ENCODE measurements around the gene TIMM17A. TPM values are rescaled to one million over a fixed set of nuclear protein-coding genes. Genes with fewer than 3 reads are reported as not detected.
"Not testable (repeated sequence)": the region's sequence is repeated elsewhere in the genome, so short reads cannot be mapped to it uniquely, and the experiment has no call there.

The TIMM17A gene
- total RNA-seq, 1 donor from 2014 or later, result 139 TPM

DNA sequence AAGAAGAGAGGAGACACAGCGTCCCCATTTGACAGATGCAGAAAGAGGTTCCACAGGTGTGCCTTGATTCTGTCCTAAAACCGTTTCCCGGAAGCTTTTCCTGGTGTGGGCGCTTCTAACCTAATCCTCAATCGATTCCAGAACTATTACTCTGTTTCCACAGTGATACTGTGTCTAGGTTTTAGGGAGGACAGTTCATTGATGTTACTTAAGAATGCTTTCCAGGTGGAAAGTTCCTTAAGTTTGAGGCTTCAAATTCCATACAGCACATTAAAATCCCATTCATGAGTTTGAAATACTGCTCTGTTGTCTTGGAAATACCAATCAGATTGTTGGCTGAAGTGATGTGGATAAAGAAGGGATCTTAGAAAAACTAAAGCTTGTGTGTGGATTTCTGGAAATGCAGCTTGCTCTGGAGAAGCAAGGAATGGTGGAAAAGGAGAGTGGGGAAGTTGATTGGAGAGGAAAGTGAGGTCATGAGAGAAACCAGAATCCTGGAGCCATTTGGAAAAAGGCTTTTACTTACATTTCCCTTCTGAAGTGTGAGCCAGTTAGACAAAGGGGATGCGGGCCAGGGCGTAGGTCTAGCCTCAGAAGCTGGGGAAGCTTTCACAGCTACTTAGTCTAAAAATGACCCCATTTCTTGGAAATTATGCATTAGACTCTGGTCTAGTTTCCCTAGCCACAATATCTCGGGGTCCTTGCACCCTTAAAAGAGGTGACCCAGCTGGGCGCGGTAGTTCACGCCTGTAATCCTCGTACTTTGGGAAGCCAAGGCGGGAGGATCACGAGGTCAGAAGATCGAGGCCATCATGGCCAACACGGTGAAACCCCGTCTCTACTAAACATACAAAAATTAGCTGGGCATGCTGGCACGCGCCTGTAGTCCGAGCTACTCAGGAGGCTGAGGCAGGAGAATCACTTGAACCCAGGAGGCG is 61.8 kb downstream of the TIMM17A start:
- Mint-ChIP-seq H3K27me3 (ENCODE audit: low read depth, unreplicated experiment) (peaks cover 15% of the 10 kb centered on the region), H3K36me3 (ENCODE audit: low read depth, unreplicated experiment) (peaks cover 3% of the 10 kb centered on the region), H3K9me3 (ENCODE audit: unreplicated experiment) (no peaks in the 10 kb centered on the region), H3K27ac (ENCODE audit: unreplicated experiment) (no peak overlapping the region), H3K4me3 (ENCODE audit: unreplicated experiment) (no peak overlapping the region), H3K4me1 (ENCODE audit: low read depth, unreplicated experiment) (peaks cover 6% of the 10 kb centered on the region)
- H3K4me2 ChIP-seq (ENCODE audit: low read length), result no peak overlapping the region
- no peaks in the 10 kb centered on the region for H3K36me3 ChIP-seq (ENCODE audit: insufficient read depth, low read length)
- H3K9ac ChIP-seq (ENCODE audit: low read length), result no peak overlapping the region
- no peak overlapping the region for H2AFZ ChIP-seq (ENCODE audit: low read depth, low read length)
- FAIRE-seq, result no peak
- no peaks in the 10 kb centered on the region for H3K79me2 ChIP-seq (ENCODE audit: insufficient read depth, low read length)
- no peak overlapping the region for H3K4me3 ChIP-seq (ENCODE audit: insufficient read depth, low read depth, low read length)
- H3K27me3 ChIP-seq (ENCODE audit: insufficient read depth, low read length), result peaks cover 2% of the 10 kb centered on the region
- no peaks in the 10 kb centered on the region for H4K20me1 ChIP-seq (ENCODE audit: insufficient read depth, low read length)
- no peak for TF ChIP-seq EZH2 (IDR thresholded peaks at IDR 0.05; ENCODE audit: insufficient read depth, low read length)
- TF ChIP-seq, protein P1, sequence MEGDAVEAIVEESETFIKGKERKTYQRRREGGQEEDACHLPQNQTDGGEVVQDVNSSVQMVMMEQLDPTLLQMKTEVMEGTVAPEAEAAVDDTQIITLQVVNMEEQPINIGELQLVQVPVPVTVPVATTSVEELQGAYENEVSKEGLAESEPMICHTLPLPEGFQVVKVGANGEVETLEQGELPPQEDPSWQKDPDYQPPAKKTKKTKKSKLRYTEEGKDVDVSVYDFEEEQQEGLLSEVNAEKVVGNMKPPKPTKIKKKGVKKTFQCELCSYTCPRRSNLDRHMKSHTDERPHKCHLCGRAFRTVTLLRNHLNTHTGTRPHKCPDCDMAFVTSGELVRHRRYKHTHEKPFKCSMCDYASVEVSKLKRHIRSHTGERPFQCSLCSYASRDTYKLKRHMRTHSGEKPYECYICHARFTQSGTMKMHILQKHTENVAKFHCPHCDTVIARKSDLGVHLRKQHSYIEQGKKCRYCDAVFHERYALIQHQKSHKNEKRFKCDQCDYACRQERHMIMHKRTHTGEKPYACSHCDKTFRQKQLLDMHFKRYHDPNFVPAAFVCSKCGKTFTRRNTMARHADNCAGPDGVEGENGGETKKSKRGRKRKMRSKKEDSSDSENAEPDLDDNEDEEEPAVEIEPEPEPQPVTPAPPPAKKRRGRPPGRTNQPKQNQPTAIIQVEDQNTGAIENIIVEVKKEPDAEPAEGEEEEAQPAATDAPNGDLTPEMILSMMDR (IDR thresholded peaks at IDR 0.05; ENCODE audit: insufficient read depth, low read depth, low read length), result no peak
- peaks cover 7% of the 10 kb centered on the region for H3K4me1 ChIP-seq (ENCODE audit: insufficient read depth, low read length)
- DNase-seq (ENCODE audit: low read depth), result no peak
- no peaks in the 10 kb centered on the region for H3K9me3 ChIP-seq (ENCODE audit: insufficient read depth, low read depth, low read length)
- no peak overlapping the region for H3K27ac ChIP-seq (ENCODE audit: low read depth, low read length)

GRCh38 chr1:202017749-202018467 is 62.6 kb downstream of the TIMM17A start:
- Histone ChIP-seq H3K27ac (ENCODE audit: low read depth, low read length) (no peak overlapping the region), H3K36me3 (ENCODE audit: insufficient read depth, low read length) (no peaks in the 10 kb centered on the region), H2AFZ (ENCODE audit: low read depth, low read length) (no peak overlapping the region), H3K4me1 (ENCODE audit: insufficient read depth, low read length) (peaks cover 14% of the 10 kb centered on the region), H3K9me3 (ENCODE audit: insufficient read depth, low read depth, low read length) (no peaks in the 10 kb centered on the region), H3K4me2 (ENCODE audit: low read length) (no peak overlapping the region), H3K79me2 (ENCODE audit: insufficient read depth, low read length) (no peaks in the 10 kb centered on the region), H3K27me3 (ENCODE audit: insufficient read depth, low read length) (peaks cover 2% of the 10 kb centered on the region), H4K20me1 (ENCODE audit: insufficient read depth, low read length) (no peaks in the 10 kb centered on the region), H3K9ac (ENCODE audit: low read length) (no peak overlapping the region), H3K4me3 (ENCODE audit: insufficient read depth, low read depth, low read length) (no peak overlapping the region)
- FAIRE-seq (no peak), DNase-seq (ENCODE audit: low read depth) (no peak)
- Mint-ChIP-seq H3K36me3 (ENCODE audit: low read depth, unreplicated experiment) (peaks cover 3% of the 10 kb centered on the region), H3K4me1 (ENCODE audit: low read depth, unreplicated experiment) (peaks cover 6% of the 10 kb centered on the region), H3K9me3 (ENCODE audit: unreplicated experiment) (no peaks in the 10 kb centered on the region), H3K4me3 (ENCODE audit: unreplicated experiment) (no peak overlapping the region), H3K27ac (ENCODE audit: unreplicated experiment) (no peak overlapping the region), H3K27me3 (ENCODE audit: low read depth, unreplicated experiment) (peaks cover 15% of the 10 kb centered on the region)
- TF ChIP-seq EZH2 (IDR thresholded peaks at IDR 0.05; ENCODE audit: insufficient read depth, low read length), result no peak

DNA sequence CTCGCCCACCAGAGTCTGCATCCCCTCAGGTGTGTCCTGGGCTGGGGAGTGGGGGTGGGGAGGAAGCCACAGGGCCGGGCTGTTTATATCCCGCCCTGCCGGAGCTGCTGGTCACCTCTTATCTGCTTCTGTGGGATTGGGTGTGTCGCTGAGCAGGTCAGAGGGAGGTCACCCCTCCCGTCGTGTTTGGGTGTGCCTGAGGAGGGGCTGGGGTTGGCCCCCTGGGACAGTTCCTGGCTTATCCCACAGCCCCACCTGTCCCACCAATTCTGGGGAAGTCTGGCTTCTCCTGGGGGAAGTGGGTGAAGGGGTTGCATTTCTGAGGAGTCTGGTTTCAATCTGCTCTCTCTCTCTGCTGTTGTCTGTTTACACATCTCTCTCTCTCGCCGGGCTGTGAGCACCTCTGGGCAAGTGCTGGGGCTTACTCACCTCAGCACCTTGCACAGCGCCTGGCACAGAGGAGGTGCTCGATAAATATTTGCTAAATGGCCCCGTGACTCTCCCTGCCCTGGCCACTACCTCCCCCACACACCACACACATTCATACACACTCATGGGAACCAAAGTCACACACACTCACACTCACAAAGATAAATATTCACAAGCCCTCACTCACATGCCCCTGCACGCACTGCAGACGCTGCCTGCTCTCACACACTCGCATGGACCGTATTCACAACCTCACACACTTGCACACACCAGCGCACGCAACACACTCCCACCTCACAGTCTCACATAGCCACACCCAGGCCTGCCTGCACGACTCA is 63.3 kb downstream of the TIMM17A start:
- no peak overlapping the region for H3K27ac ChIP-seq (ENCODE audit: low read depth, low read length)

DNA sequence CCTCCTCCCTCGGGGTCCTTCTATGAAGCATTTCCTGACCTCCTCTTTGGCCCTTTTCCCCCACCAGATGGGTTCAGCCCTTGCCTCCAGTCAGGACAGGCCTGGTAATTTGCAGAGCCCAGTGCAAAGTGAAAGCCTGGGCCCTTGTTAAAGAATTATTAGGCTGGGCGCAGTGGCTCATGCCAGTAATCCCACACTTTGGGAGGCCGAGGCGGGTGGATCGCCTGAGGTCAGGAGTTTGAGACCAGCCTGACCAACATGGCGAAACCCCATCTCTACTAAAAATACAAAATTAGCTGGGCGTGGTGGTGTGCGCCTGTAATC is 63.9 kb downstream of the TIMM17A start:
- not testable (repeated sequence) for H3K79me2 ChIP-seq (ENCODE audit: insufficient read depth, low read length); H3K4me1 Mint-ChIP-seq (ENCODE audit: low read depth, unreplicated experiment); H3K27ac Mint-ChIP-seq (ENCODE audit: unreplicated experiment); H3K27me3 ChIP-seq (ENCODE audit: insufficient read depth, low read length); H3K27ac ChIP-seq (ENCODE audit: low read depth, low read length); DNase-seq (ENCODE audit: low read depth); H3K4me3 Mint-ChIP-seq (ENCODE audit: unreplicated experiment); H4K20me1 ChIP-seq (ENCODE audit: insufficient read depth, low read length); H2AFZ ChIP-seq (ENCODE audit: low read depth, low read length); H3K36me3 Mint-ChIP-seq (ENCODE audit: low read depth, unreplicated experiment); FAIRE-seq; H3K4me2 ChIP-seq (ENCODE audit: low read length); H3K9ac ChIP-seq (ENCODE audit: low read length); H3K4me3 ChIP-seq (ENCODE audit: insufficient read depth, low read depth, low read length); H3K9me3 Mint-ChIP-seq (ENCODE audit: unreplicated experiment); H3K36me3 ChIP-seq (ENCODE audit: insufficient read depth, low read length); H3K9me3 ChIP-seq (ENCODE audit: insufficient read depth, low read depth, low read length)
- peaks cover 20% of the 10 kb centered on the region for H3K27me3 Mint-ChIP-seq (ENCODE audit: low read depth, unreplicated experiment)
- H3K4me1 ChIP-seq (ENCODE audit: insufficient read depth, low read length), result peaks cover 15% of the 10 kb centered on the region

More for the DNA sequence above, 63.3 kb downstream of the TIMM17A start:
- Mint-ChIP-seq H3K27ac (ENCODE audit: unreplicated experiment) (peak overlapping the region; percentile 76), H3K27me3 (ENCODE audit: low read depth, unreplicated experiment) (peaks cover 20% of the 10 kb centered on the region), H3K4me1 (ENCODE audit: low read depth, unreplicated experiment) (peaks cover 9% of the 10 kb centered on the region), H3K9me3 (ENCODE audit: unreplicated experiment) (no peaks in the 10 kb centered on the region), H3K4me3 (ENCODE audit: unreplicated experiment) (no peak overlapping the region), H3K36me3 (ENCODE audit: low read depth, unreplicated experiment) (peaks cover 3% of the 10 kb centered on the region)
- Histone ChIP-seq H3K4me3 (ENCODE audit: insufficient read depth, low read depth, low read length) (no peak overlapping the region), H3K36me3 (ENCODE audit: insufficient read depth, low read length) (no peaks in the 10 kb centered on the region), H4K20me1 (ENCODE audit: insufficient read depth, low read length) (no peaks in the 10 kb centered on the region), H3K79me2 (ENCODE audit: insufficient read depth, low read length) (no peaks in the 10 kb centered on the region), H3K27me3 (ENCODE audit: insufficient read depth, low read length) (peaks cover 2% of the 10 kb centered on the region), H3K4me1 (ENCODE audit: insufficient read depth, low read length) (peaks cover 15% of the 10 kb centered on the region), H3K9me3 (ENCODE audit: insufficient read depth, low read depth, low read length) (no peaks in the 10 kb centered on the region), H3K9ac (ENCODE audit: low read length) (no peak overlapping the region), H3K4me2 (ENCODE audit: low read length) (no peak overlapping the region), H2AFZ (ENCODE audit: low read depth, low read length) (no peak overlapping the region)
- no peak for DNase-seq (ENCODE audit: low read depth)
- FAIRE-seq, result no peak
- TF ChIP-seq, protein P1 (IDR thresholded peaks at IDR 0.05; ENCODE audit: insufficient read depth, low read depth, low read length), result no peak
- no peak for TF ChIP-seq EZH2 (IDR thresholded peaks at IDR 0.05; ENCODE audit: insufficient read depth, low read length)
